EL (cell line): ENCODE data around the gene RNF152.
"Not testable (repeated sequence)": the region's sequence is repeated elsewhere in the genome, so short reads cannot be mapped to it uniquely, and the experiment has no call there.

Source experiments
- DNase-seq: peaks from one replicate; pipeline ENCODE4 v3.0.0-alpha.2; 2016

The RNF152 gene

GRCh38 chr18:61808286-61808685 lies 84.5 kb downstream of the RNF152 start:
- DNase-seq: no peak

GRCh38 chr18:61803393-61803792 lies 89.4 kb downstream of the RNF152 start:
- no peak for DNase-seq

GRCh38 chr18:61797696-61798590 lies 94.9 kb downstream of the RNF152 start:
- no peak for DNase-seq

- no peak for DNase-seq
These were observed 101.8 kb downstream of the RNF152 start for GRCh38 chr18:61791031-61791430.

- DNase-seq: not testable (repeated sequence)
These were observed 105.7 kb downstream of the RNF152 start for GRCh38 chr18:61787011-61787670.

- no peak for DNase-seq
These were observed 107.2 kb downstream of the RNF152 start for GRCh38 chr18:61785588-61785987.

GRCh38 chr18:61784834-61785233 lies 108.0 kb downstream of the RNF152 start:
- DNase-seq: no peak

- no peak for DNase-seq
These were observed 110.3 kb downstream of the RNF152 start for GRCh38 chr18:61782545-61782944.

GRCh38 chr18:61776201-61776600 lies 116.6 kb downstream of the RNF152 start:
- not testable (repeated sequence) for DNase-seq

GRCh38 chr18:61774846-61775245 lies 118.0 kb downstream of the RNF152 start:
- DNase-seq: no peak

- DNase-seq: no peak
These were observed 120.4 kb downstream of the RNF152 start for GRCh38 chr18:61772293-61772848.

GRCh38 chr18:61771861-61772260 lies 120.9 kb downstream of the RNF152 start:
- no peak for DNase-seq

GRCh38 chr18:61770279-61770678 lies 122.5 kb downstream of the RNF152 start:
- no peak for DNase-seq

- no peak for DNase-seq
These were observed 126.4 kb downstream of the RNF152 start for GRCh38 chr18:61766266-61766884.

- DNase-seq: peak; percentile 66
These were observed 127.7 kb downstream of the RNF152 start for GRCh38 chr18:61765097-61765496.

GRCh38 chr18:61764381-61764780 lies 128.4 kb downstream of the RNF152 start:
- DNase-seq: no peak

- DNase-seq: no peak
These were observed 130.9 kb downstream of the RNF152 start for GRCh38 chr18:61761875-61762274.
